Caco-2 (cell line): ENCODE measurements around the gene EAF1. TPM values are rescaled to one million over a fixed set of nuclear protein-coding genes. Genes with fewer than 3 reads are reported as not detected.
"Not testable (repeated sequence)": the region's sequence is repeated elsewhere in the genome, so short reads cannot be mapped to it uniquely, and the experiment has no call there.

ENCODE experiments used
- BruUV-seq: library from RNA; stranded (reverse); fragments of 400-500 nt; replicated peaks from 2 replicates; lab custom pipeline; 2021; lab: Mats Ljungman, UMichigan
- CTCF ChIA-PET: fragments of 300-600 bp; sonication (Branson Sonifier 250); formaldehyde crosslinking; loops from one replicate; lab custom pipeline; 2022; ENCODE audit warnings: antibody characterized with exemption; lab: Charles Lee
- POLR2A ChIA-PET: fragments of 300-600 bp; sonication (Branson Sonifier 250); formaldehyde crosslinking; loops from one replicate; lab custom pipeline; 2022; ENCODE audit warnings: antibody characterized with exemption; lab: Charles Lee
- DNase-seq, 2 experiments: peaks; one replicate each; pipeline versions ENCODE4 v3.0.0 to v3.0.0-alpha.2; 2020 to 2022
- H3K27me3 ChIP-seq: replicated peaks from 2 replicates; pipeline ENCODE4 v1.6.0; 2011; ENCODE audit warnings: low read length; ENCODE audit not compliant: control insufficient read depth, insufficient read depth
- H3K36me3 ChIP-seq: 2 replicates; pipeline ENCODE4 v1.5.1; 2011; ENCODE audit warnings: low read length; ENCODE audit not compliant: control insufficient read depth, insufficient read depth
- H3K4me1 ChIP-seq: fragments of 250-450 bp; sonication (Bioruptor Pico); 2 replicates; pipeline ENCODE4 v1.5.1; 2020; ENCODE audit warnings: mild to moderate bottlenecking
- H3K4me3 ChIP-seq: 2 replicates; pipeline ENCODE4 v1.5.1; 2011; ENCODE audit warnings: low read depth, mild to moderate bottlenecking, control low read depth, low read length
- H3K9me3 ChIP-seq: fragments of 250-450 bp; sonication (Bioruptor Pico); 2 replicates; pipeline ENCODE4 v1.5.1; 2020; ENCODE audit warnings: mild to moderate bottlenecking, moderate library complexity
- H3K27ac Mint-ChIP-seq: one replicate; pipeline ENCODE4 v1.8.0; 2022; ENCODE audit warnings: mixed read lengths; ENCODE audit not compliant: unreplicated experiment
- H3K27me3 Mint-ChIP-seq: one replicate; pipeline ENCODE4 v1.8.0; 2022; ENCODE audit warnings: mixed read lengths; ENCODE audit not compliant: insufficient read depth, unreplicated experiment
- H3K36me3 Mint-ChIP-seq: one replicate; pipeline ENCODE4 v1.8.0; 2022; ENCODE audit warnings: mild to moderate bottlenecking, mixed read lengths; ENCODE audit not compliant: insufficient read depth, unreplicated experiment
- H3K4me1 Mint-ChIP-seq: one replicate; pipeline ENCODE4 v1.8.0; 2022; ENCODE audit warnings: low read depth, mixed read lengths; ENCODE audit not compliant: unreplicated experiment
- H3K4me3 Mint-ChIP-seq: one replicate; pipeline ENCODE4 v1.8.0; 2022; ENCODE audit warnings: mild to moderate bottlenecking, moderate library complexity, mixed read lengths; ENCODE audit not compliant: unreplicated experiment
- H3K9me3 Mint-ChIP-seq: one replicate; pipeline ENCODE4 v1.8.0; 2022; ENCODE audit warnings: mixed read lengths; ENCODE audit not compliant: unreplicated experiment
- intact Hi-C: fragments of 100-400 bp; cut with micrococcal nuclease; formaldehyde crosslinking; loops from one replicate; pipeline ENCODE4 v1.10.0; 2022; ENCODE audit not compliant: unreplicated experiment
- total RNA-seq: library from RNA; stranded (reverse); gene quantifications from 2 replicates; pipeline ENCODE4 v1.2.3, GENCODE V29; 2022
- TF ChIP-seq, protein P1 (sequence below), 2 experiments: fragments of 200-600 bp in 1 of 2; IDR thresholded peaks; 1 replicate in 1 of 2; 2 replicates in 1 of 2; pipeline versions ENCODE4 v1.5.1 to v1.8.0; 2011 to 2022; ENCODE audit warnings: antibody characterized with exemption in 1 of 2, control low read depth in 1 of 2, inconsistent platforms in 1 of 2, low read depth in 1 of 2, low read length in 1 of 2, mild to moderate bottlenecking in 1 of 2, moderate library complexity in 1 of 2; ENCODE audit not compliant: insufficient read depth in 1 of 2, severe bottlenecking in 1 of 2, unreplicated experiment in 1 of 2

The EAF1 gene
- total RNA-seq, 1 experiment from 2014 or later: 33.5 TPM

DNA sequence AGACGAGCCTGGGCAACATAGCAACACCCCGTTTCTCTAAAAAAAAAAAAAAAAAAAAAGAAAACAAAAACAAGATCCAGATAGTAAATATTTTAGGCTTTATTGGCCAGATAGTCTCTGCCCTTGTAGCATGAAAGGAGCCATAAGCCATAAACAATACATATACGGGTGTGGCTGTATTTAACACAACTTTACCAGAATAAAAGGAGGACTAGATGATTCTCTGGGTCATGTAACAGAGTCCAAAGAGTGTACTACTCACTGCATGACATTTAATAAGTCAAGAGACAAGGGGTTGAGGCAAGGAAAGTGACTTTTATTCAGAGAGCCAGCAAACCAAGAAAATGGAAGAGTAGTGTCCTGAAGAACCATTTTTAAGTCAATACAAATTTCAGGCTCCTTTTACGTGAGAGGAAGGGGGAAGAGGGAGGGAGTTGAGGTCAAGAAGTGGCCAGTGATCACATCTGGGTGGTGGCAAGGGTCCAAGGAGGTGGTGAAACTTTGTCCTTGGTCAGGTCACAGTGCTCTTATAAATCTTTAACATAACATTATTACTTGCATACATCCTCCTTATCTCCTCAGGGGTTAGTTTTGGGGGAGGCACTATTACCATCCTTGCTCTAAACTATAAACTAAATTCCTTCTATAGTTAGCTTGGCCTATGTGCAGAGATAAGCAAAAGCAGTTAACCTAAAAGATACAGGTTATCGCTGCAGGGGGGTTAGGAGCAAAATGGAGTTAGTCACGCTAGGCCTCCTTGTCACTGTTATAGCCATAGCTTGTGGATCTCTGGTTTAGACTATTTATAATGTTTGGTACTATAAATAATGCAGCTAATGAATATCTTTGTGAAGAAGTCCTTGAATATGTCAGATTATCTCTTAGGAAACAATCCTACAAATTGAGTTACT, 46.2 kb upstream of the EAF1 start:
- no TSS peak for BruUV-seq
- peaks cover 12% of the 10 kb centered on the region for H3K4me1 ChIP-seq
- H3K9me3 ChIP-seq: peaks cover 3% of the 10 kb centered on the region; the same call in 1 of the 2 replicates
- no peak for DNase-seq
- Mint-ChIP-seq H3K4me1 (peaks cover 6% of the 10 kb centered on the region), H3K27ac (no peak overlapping the region), H3K4me3 (no peak overlapping the region), H3K27me3 (no peaks in the 10 kb centered on the region), H3K36me3 (peaks cover 6% of the 10 kb centered on the region), H3K9me3 (no peaks in the 10 kb centered on the region)
- TF ChIP-seq, protein P1, sequence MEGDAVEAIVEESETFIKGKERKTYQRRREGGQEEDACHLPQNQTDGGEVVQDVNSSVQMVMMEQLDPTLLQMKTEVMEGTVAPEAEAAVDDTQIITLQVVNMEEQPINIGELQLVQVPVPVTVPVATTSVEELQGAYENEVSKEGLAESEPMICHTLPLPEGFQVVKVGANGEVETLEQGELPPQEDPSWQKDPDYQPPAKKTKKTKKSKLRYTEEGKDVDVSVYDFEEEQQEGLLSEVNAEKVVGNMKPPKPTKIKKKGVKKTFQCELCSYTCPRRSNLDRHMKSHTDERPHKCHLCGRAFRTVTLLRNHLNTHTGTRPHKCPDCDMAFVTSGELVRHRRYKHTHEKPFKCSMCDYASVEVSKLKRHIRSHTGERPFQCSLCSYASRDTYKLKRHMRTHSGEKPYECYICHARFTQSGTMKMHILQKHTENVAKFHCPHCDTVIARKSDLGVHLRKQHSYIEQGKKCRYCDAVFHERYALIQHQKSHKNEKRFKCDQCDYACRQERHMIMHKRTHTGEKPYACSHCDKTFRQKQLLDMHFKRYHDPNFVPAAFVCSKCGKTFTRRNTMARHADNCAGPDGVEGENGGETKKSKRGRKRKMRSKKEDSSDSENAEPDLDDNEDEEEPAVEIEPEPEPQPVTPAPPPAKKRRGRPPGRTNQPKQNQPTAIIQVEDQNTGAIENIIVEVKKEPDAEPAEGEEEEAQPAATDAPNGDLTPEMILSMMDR (IDR thresholded peaks at IDR 0.05; ENCODE audit: insufficient read depth in 1 of 2, low read depth in 1 of 2, low read length in 1 of 2, severe bottlenecking in 1 of 2, unreplicated experiment in 1 of 2): no peak
- POLR2A ChIA-PET: no interaction called here
- CTCF ChIA-PET: interaction anchor here (0.7 kb wide), 1 partner anchor 113 kb away, joined by 4 read pairs; no protein-coding TSS in a partner anchor
- no peaks in the 10 kb centered on the region for H3K36me3 ChIP-seq
- no peak overlapping the region for H3K4me3 ChIP-seq
- intact Hi-C loops: no loop called here
- H3K27me3 ChIP-seq: no peaks in the 10 kb centered on the region

DNA sequence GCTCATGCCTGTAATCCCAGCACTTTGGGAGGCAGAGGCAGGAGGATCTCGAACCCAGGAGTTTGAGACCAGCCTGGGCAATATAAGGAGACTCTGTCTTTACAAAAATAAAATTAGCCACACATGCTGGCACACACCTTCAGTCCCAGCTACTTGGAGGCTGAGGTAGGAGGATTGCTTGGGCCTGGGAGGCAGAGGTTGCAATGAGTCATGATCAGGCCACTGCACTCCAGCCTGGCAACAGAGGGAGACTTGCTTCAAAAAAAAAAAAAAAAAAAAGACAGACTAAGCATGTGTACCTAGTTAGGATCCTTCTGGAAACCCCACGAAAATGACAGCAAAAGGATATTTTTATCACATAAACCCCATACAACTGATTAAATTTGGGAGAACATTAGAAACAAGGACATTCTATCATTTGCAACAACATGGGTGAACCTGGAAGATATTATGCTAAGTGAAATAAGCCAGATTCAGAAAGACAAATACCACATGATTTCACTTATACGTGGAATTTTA, 44.9 kb upstream of the EAF1 start:
- ChIA-PET CTCF (no interaction called here), POLR2A (no interaction called here)
- Mint-ChIP-seq H3K36me3 (peaks cover 10% of the 10 kb centered on the region), H3K9me3 (no peaks in the 10 kb centered on the region), H3K27ac (no peak overlapping the region), H3K4me3 (no peak overlapping the region), H3K4me1 (peaks cover 6% of the 10 kb centered on the region), H3K27me3 (no peaks in the 10 kb centered on the region)
- Histone ChIP-seq H3K4me3 (no peak overlapping the region), H3K9me3 (peaks cover 6% of the 10 kb centered on the region; the same call in 1 of the 2 replicates), H3K4me1 (peaks cover 12% of the 10 kb centered on the region), H3K36me3 (no peaks in the 10 kb centered on the region), H3K27me3 (no peaks in the 10 kb centered on the region)
- no TSS peak for BruUV-seq
- intact Hi-C loops: no loop called here
- no peak for DNase-seq
- TF ChIP-seq, protein P1 (IDR thresholded peaks at IDR 0.05; ENCODE audit: insufficient read depth in 1 of 2, low read depth in 1 of 2, low read length in 1 of 2, severe bottlenecking in 1 of 2, unreplicated experiment in 1 of 2): no peak

DNA sequence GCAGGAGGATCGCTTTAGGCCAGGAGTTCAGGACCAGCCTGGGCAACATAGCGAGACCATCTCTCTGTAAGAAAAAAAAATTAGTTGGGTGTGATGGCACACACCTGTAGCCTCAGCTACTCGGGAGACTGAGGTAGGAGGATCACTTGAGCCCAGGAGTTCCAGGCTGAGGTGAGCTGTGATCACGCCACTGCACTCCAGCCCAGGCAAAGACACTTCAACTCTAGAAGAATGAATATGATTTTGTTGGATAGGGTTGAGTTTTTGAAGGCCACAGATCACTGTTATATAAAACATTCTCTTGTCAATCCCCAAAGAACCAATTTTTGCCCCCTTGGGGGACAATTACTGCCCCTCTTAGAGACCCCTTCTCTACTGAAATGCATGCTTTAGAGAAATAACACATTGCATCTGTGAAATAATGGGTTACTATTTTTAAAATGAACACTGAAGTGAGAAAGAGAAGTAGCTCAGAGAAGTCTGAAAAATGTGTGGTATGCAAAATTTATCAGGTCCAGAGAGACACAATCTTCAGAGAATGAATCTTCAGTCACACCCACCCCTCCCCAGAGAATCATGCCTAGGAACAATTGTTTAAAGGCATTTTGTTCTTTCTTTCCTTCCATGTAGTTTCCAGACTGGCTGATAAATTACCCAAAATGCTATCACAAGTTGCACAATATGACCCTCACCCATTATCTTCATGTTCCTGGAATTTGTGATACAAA, 42.7 kb upstream of the EAF1 start:
- Histone ChIP-seq H3K9me3 (peaks cover 6% of the 10 kb centered on the region; the same call in 1 of the 2 replicates), H3K36me3 (no peaks in the 10 kb centered on the region), H3K4me3 (no peak overlapping the region), H3K27me3 (no peaks in the 10 kb centered on the region), H3K4me1 (peaks cover 7% of the 10 kb centered on the region)
- no peaks in the 10 kb centered on the region for H3K9me3 Mint-ChIP-seq
- no TSS peak for BruUV-seq
- TF ChIP-seq, protein P1 (IDR thresholded peaks at IDR 0.05; ENCODE audit: insufficient read depth in 1 of 2, low read depth in 1 of 2, low read length in 1 of 2, severe bottlenecking in 1 of 2, unreplicated experiment in 1 of 2): no peak
- DNase-seq: no peak
- H3K27ac Mint-ChIP-seq: no peak overlapping the region
- H3K36me3 Mint-ChIP-seq: peaks cover 6% of the 10 kb centered on the region
- intact Hi-C loops: no loop called here
- H3K27me3 Mint-ChIP-seq: no peaks in the 10 kb centered on the region
- ChIA-PET POLR2A (interaction anchor here (0.6 kb wide), 1 partner anchor 23 kb away, joined by 8 read pairs; no protein-coding TSS in a partner anchor), CTCF (interaction anchor here (0.9 kb wide), 1 partner anchor 21 kb away, joined by 3 read pairs; no protein-coding TSS in a partner anchor)
- no peak overlapping the region for H3K4me3 Mint-ChIP-seq
- peaks cover 6% of the 10 kb centered on the region for H3K4me1 Mint-ChIP-seq

DNA sequence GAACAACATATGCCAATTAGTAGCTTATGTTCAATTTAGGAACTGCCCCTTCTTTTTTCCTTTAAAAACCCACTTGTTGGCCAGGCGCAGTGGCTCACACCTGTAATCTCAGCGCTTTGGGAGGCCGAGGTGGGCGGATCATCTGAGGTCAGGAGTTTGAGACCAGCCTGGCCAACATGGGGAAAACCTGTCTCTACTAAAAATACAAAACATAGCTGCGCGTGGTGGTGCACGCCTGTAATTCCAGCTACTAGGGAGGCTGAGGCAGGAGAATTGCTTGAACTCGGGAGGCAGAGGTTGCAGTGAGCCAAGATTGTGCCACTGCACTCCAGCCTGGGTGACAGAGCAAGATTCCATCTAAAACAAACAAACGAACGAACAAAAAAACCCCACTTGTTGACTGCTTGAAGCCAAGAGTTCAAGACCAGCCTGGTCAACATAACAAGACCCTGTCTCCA, 42.1 kb upstream of the EAF1 start:
- DNase-seq, H3K4me3 Mint-ChIP-seq, intact Hi-C loops, H3K27ac Mint-ChIP-seq, POLR2A ChIA-PET, H3K9me3 ChIP-seq, H3K4me3 ChIP-seq, H3K27me3 ChIP-seq, H3K4me1 Mint-ChIP-seq, H3K36me3 ChIP-seq, H3K27me3 Mint-ChIP-seq, H3K9me3 Mint-ChIP-seq, H3K4me1 ChIP-seq, H3K36me3 Mint-ChIP-seq, BruUV-seq: not testable (repeated sequence)
- CTCF ChIA-PET: interaction anchor here (0.6 kb wide), 1 partner anchor 86 kb away, joined by 3 read pairs; no protein-coding TSS in a partner anchor
